WTC11 (cell line): ENCODE results near the gene YIF1A. TPM values are rescaled to one million over a fixed set of nuclear protein-coding genes. Genes with fewer than 3 reads are reported as not detected.
"Not testable (repeated sequence)": the region's sequence is repeated elsewhere in the genome, so short reads cannot be mapped to it uniquely, and the experiment has no call there.

Source experiments
- ATAC-seq: fragments of 200-7000 bp; cut with Tn5 transposase; 2 replicates; pipeline ENCODE4 v1.10.0; 2021; ENCODE audit warnings: mild to moderate bottlenecking, moderate library complexity
- CTCF ChIA-PET: fragments of 300-600 bp; sonication (Branson Sonifier 250); formaldehyde crosslinking; loops from one replicate; lab custom pipeline; 2021; ENCODE audit warnings: antibody characterized with exemption; lab: Charles Lee
- POLR2A ChIA-PET: fragments of 350-600 bp; sonication (Branson Sonifier 250); formaldehyde crosslinking; loops from one replicate; lab custom pipeline; 2021; ENCODE audit warnings: antibody characterized with exemption; lab: Charles Lee
- DNase-seq: peaks from one replicate; pipeline ENCODE4 v3.0.0; 2021; ENCODE audit warnings: low spot score
- H3K27ac Mint-ChIP-seq: 2 replicates; pipeline ENCODE4 v1.8.0; 2021; ENCODE audit warnings: mixed read lengths
- H3K27me3 Mint-ChIP-seq: 2 replicates; pipeline ENCODE4 v1.8.0; 2021; ENCODE audit warnings: low read depth, mild to moderate bottlenecking, moderate library complexity, mixed read lengths
- H3K36me3 Mint-ChIP-seq: 2 replicates; pipeline ENCODE4 v1.8.0; 2021; ENCODE audit warnings: mixed read lengths
- H3K4me1 Mint-ChIP-seq: 2 replicates; pipeline ENCODE4 v1.8.0; 2022; ENCODE audit warnings: mixed read lengths
- H3K4me3 Mint-ChIP-seq: 2 replicates; pipeline ENCODE4 v1.8.0; 2021; ENCODE audit warnings: mild to moderate bottlenecking, moderate library complexity, mixed read lengths
- H3K9me3 Mint-ChIP-seq: 2 replicates; pipeline ENCODE4 v1.8.0; 2021; ENCODE audit warnings: mixed read lengths
- ATF2 ChIP-seq: sonication (generic); formaldehyde crosslinking; IDR thresholded peaks from 2 replicates; pipeline ENCODE4 v1.8.1; 2022; ENCODE audit warnings: low read depth, missing genetic modification reagents, borderline replicate concordance
- CREB1 ChIP-seq: sonication (generic); formaldehyde crosslinking; IDR thresholded peaks from 2 replicates; pipeline ENCODE4 v1.8.0; 2023; ENCODE audit warnings: mild to moderate bottlenecking, missing genetic modification reagents
- CREM ChIP-seq: sonication (generic); formaldehyde crosslinking; IDR thresholded peaks from 2 replicates; pipeline ENCODE4 v1.8.1; 2022; ENCODE audit warnings: mild to moderate bottlenecking, missing genetic modification reagents, moderate library complexity
- ELF4 ChIP-seq: sonication (generic); formaldehyde crosslinking; IDR thresholded peaks from 2 replicates; pipeline ENCODE4 v1.8.1; 2022; ENCODE audit warnings: low read depth, mild to moderate bottlenecking, moderate library complexity, missing genetic modification reagents
- FOXP1 ChIP-seq: sonication (generic); formaldehyde crosslinking; IDR thresholded peaks from 2 replicates; pipeline ENCODE4 v1.8.0; 2022; ENCODE audit warnings: missing genetic modification reagents, mild to moderate bottlenecking, moderate library complexity, borderline replicate concordance
- HMGA2 ChIP-seq: fragments of 250-450 bp; sonication (Bioruptor Pico); IDR thresholded peaks from 2 replicates; pipeline ENCODE4 v1.4.0; 2021; ENCODE audit warnings: mild to moderate bottlenecking, moderate library complexity
- MXD4 ChIP-seq: fragments of 250-450 bp; sonication (Bioruptor Pico); IDR thresholded peaks from 2 replicates; pipeline ENCODE4 v1.8.0; 2021; ENCODE audit warnings: mild to moderate bottlenecking, moderate library complexity, borderline replicate concordance
- NR1H2 ChIP-seq: sonication (generic); formaldehyde crosslinking; IDR thresholded peaks from 2 replicates; pipeline ENCODE4 v1.9.0; 2021; ENCODE audit warnings: mild to moderate bottlenecking, moderate library complexity, missing genetic modification reagents
- NR3C1 ChIP-seq: sonication (generic); formaldehyde crosslinking; conservative IDR thresholded peaks from 2 replicates; pipeline ENCODE4 v1.8.1; 2023; ENCODE audit warnings: low read depth, mild to moderate bottlenecking, missing genetic modification reagents
- PRRX2 ChIP-seq: fragments of 250-450 bp; sonication (Bioruptor Pico); IDR thresholded peaks from 2 replicates; pipeline ENCODE4 v1.8.0; 2021; ENCODE audit warnings: mild to moderate bottlenecking
- TCF7 ChIP-seq: sonication (generic); formaldehyde crosslinking; IDR thresholded peaks from 2 replicates; pipeline ENCODE4 v1.8.0; 2022; ENCODE audit warnings: mild to moderate bottlenecking, low read depth, missing genetic modification reagents, moderate library complexity
- TP53 ChIP-seq: sonication (generic); formaldehyde crosslinking; IDR thresholded peaks from 2 replicates; pipeline ENCODE4 v1.8.1; 2023; ENCODE audit warnings: mild to moderate bottlenecking, missing genetic modification reagents
- ZBTB21 ChIP-seq: sonication (generic); formaldehyde crosslinking; IDR thresholded peaks from 2 replicates; pipeline ENCODE4 v1.8.1; 2023; ENCODE audit warnings: mild to moderate bottlenecking, missing genetic modification reagents, borderline replicate concordance
- ZNF121 ChIP-seq: sonication (generic); formaldehyde crosslinking; IDR thresholded peaks from 2 replicates; pipeline ENCODE4 v1.8.0; 2023; ENCODE audit warnings: missing genetic modification reagents
- ZNF232 ChIP-seq: sonication (generic); formaldehyde crosslinking; IDR thresholded peaks from 2 replicates; pipeline ENCODE4 v1.8.0; 2022; ENCODE audit warnings: mild to moderate bottlenecking, missing genetic modification reagents
- ZNF425 ChIP-seq: fragments of 250-450 bp; sonication (Bioruptor Pico); conservative IDR thresholded peaks from 2 replicates; pipeline ENCODE4 v1.9.0; 2021; ENCODE audit warnings: mild to moderate bottlenecking
- ZNF532 ChIP-seq: fragments of 250-450 bp; sonication (Bioruptor Pico); IDR thresholded peaks from 2 replicates; pipeline ENCODE4 v1.9.0; 2021; ENCODE audit warnings: mild to moderate bottlenecking, borderline replicate concordance
- total RNA-seq: library from RNA; stranded (reverse); gene quantifications from 3 replicates; pipeline ENCODE4 v1.2.3, GENCODE V29; 2021

YIF1A gene
- total RNA-seq, 1 experiment from 2014 or later: 86.9 TPM

- Mint-ChIP-seq H3K4me1 (peaks cover 14% of the 10 kb centered on the region), H3K27me3 (peaks cover 22% of the 10 kb centered on the region), H3K36me3 (peaks cover 26% of the 10 kb centered on the region)
- H3K9me3 Mint-ChIP-seq, H3K4me3 Mint-ChIP-seq, ATAC-seq, H3K27ac Mint-ChIP-seq, DNase-seq: not testable (repeated sequence)
- POLR2A ChIA-PET: interaction anchor here (1.2 kb wide), 1 partner anchor 9 kb away, joined by 4 read pairs; no protein-coding TSS in a partner anchor
- CTCF ChIA-PET: interaction anchor here (1.2 to 1.5 kb wide), 3 partner anchors 8 to 54 kb away, joined by 3 to 7 read pairs (median 5); partner anchors contain the start of genes RAB1B and YIF1A
Observed at GRCh38 chr11:66276619-66277018, 12.3 kb downstream of the YIF1A start.

- DNase-seq: no peak
- peaks cover 13% of the 10 kb centered on the region for H3K4me1 Mint-ChIP-seq
- H3K27ac Mint-ChIP-seq: no peak overlapping the region
- H3K4me3 Mint-ChIP-seq: no peak overlapping the region
- ATAC-seq: no peak
- TF ChIP-seq MXD4 (CRISPR knock-in tag) (no peak), ZNF232 (CRISPR knock-in tag) (no peak), TP53 (CRISPR knock-in tag) (no peak), CREM (no peak), ELF4 (CRISPR knock-in tag) (no peak), ZNF121 (CRISPR knock-in tag) (no peak), TCF7 (CRISPR knock-in tag) (no peak), FOXP1 (CRISPR knock-in tag) (no peak), ZNF425 (no peak), ZBTB21 (CRISPR knock-in tag) (no peak), PRRX2 (CRISPR knock-in tag) (no peak), CREB1 (no peak), NR1H2 (CRISPR knock-in tag) (no peak)
- peaks cover 18% of the 10 kb centered on the region for H3K27me3 Mint-ChIP-seq
- H3K36me3 Mint-ChIP-seq: peaks cover 26% of the 10 kb centered on the region
- no peaks in the 10 kb centered on the region for H3K9me3 Mint-ChIP-seq
- CTCF ChIA-PET: interaction anchor here (0.7 kb wide), 1 partner anchor 11 kb away, joined by 3 read pairs; no protein-coding TSS in a partner anchor
- POLR2A ChIA-PET: no interaction called here
Observed at GRCh38 chr11:66275984-66276612, 12.8 kb downstream of the YIF1A start.

- Mint-ChIP-seq H3K36me3 (peaks cover 30% of the 10 kb centered on the region), H3K27me3 (peaks cover 15% of the 10 kb centered on the region), H3K27ac (no peak overlapping the region), H3K4me3 (no peak overlapping the region)
- ATAC-seq: no peak
- TF ChIP-seq ZNF532 (CRISPR knock-in tag) (no peak), NR3C1 (CRISPR knock-in tag) (no peak), HMGA2 (CRISPR knock-in tag) (no peak), NR1H2 (CRISPR knock-in tag) (no peak), ATF2 (CRISPR knock-in tag) (no peak)
- TF ChIP-seq, all 79 proteins: peak for 0
- POLR2A ChIA-PET: interaction anchor here (1.0 kb wide), 1 partner anchor 37 kb away, joined by 3 read pairs; no protein-coding TSS in a partner anchor
- no peak for DNase-seq
- peaks cover 9% of the 10 kb centered on the region for H3K4me1 Mint-ChIP-seq
- H3K9me3 Mint-ChIP-seq: no peaks in the 10 kb centered on the region
- CTCF ChIA-PET: interaction anchor here (0.7 kb wide), 1 partner anchor 11 kb away, joined by 3 read pairs; no protein-coding TSS in a partner anchor
Observed at GRCh38 chr11:66275396-66275795, 13.5 kb downstream of the YIF1A start.
